Measurements from ENCODE around the gene CPLX1. TPM values are rescaled to one million over a fixed set of nuclear protein-coding genes. Genes with fewer than 3 reads are reported as not detected.

The CPLX1 gene
- polyA plus RNA-seq, 1 donor (not counting 4 experiments of a cell fraction or from before 2014, with no cell fraction given): 0.04 TPM

DNA sequence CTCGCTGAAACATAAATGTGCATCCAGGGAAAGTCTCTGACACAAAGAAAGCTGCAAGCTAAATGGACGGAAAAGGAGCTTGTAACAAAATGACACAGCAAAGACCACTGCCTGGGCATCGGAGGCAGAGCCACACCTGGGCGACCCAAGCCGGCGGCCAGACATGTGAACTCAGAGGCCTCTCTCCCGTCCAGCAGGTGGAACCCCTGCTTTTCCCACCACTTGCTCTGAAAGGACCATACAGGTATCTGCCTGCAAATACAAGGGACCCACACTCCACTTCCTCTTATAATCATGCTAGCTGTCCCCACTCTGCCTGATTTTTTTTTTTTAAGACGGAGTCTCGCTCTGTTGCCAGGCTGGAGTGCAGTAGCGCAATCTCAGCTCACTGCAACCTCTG, 12.0 kb downstream of the CPLX1 start:
- TF ChIP-seq, protein P1, sequence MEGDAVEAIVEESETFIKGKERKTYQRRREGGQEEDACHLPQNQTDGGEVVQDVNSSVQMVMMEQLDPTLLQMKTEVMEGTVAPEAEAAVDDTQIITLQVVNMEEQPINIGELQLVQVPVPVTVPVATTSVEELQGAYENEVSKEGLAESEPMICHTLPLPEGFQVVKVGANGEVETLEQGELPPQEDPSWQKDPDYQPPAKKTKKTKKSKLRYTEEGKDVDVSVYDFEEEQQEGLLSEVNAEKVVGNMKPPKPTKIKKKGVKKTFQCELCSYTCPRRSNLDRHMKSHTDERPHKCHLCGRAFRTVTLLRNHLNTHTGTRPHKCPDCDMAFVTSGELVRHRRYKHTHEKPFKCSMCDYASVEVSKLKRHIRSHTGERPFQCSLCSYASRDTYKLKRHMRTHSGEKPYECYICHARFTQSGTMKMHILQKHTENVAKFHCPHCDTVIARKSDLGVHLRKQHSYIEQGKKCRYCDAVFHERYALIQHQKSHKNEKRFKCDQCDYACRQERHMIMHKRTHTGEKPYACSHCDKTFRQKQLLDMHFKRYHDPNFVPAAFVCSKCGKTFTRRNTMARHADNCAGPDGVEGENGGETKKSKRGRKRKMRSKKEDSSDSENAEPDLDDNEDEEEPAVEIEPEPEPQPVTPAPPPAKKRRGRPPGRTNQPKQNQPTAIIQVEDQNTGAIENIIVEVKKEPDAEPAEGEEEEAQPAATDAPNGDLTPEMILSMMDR (optimal IDR thresholded peaks at IDR 0.05 in 1 of 3, IDR thresholded peaks at IDR 0.05 in 1 of 3, conservative IDR thresholded peaks at IDR 0.05 in 1 of 3; ENCODE audit: extremely low read depth in 1 of 3, insufficient read depth in 2 of 3, low read length in 3 of 3): peak in 1 of 3 experiments; percentile 10
- TF ChIP-seq EZH2 (IDR thresholded peaks at IDR 0.05; ENCODE audit: low read length): no peak
- Histone ChIP-seq H3K27ac (ENCODE audit: control insufficient read depth, insufficient read depth, low read length) (no peak overlapping the region), H3K79me2 (ENCODE audit: control insufficient read depth, insufficient read depth, low read length) (no peaks in the 10 kb centered on the region), H3K9ac (ENCODE audit: control insufficient read depth, extremely low read depth, insufficient read depth, low read length) (no peak overlapping the region), H3K27me3 (ENCODE audit: control insufficient read depth, extremely low read depth, insufficient read depth, low read length) (peaks cover 28% of the 10 kb centered on the region), H3K9me1 (ENCODE audit: control insufficient read depth, extremely low read depth, insufficient read depth, low read length) (no peaks in the 10 kb centered on the region), H4K20me1 (ENCODE audit: control insufficient read depth, extremely low read depth, insufficient read depth, low read length) (no peaks in the 10 kb centered on the region), H3K9me3 (ENCODE audit: control insufficient read depth, low read depth, low read length) (no peaks in the 10 kb centered on the region), H3K36me3 (ENCODE audit: control insufficient read depth in 2 of 2, extremely low read depth in 1 of 2, insufficient read depth in 2 of 2, low read length in 2 of 2) (no peaks in the 10 kb centered on the region), H3K4me3 (ENCODE audit: control insufficient read depth in 2 of 3, extremely low read depth in 1 of 3, insufficient read depth in 2 of 3, low read depth in 1 of 3, low read length in 3 of 3) (no peak overlapping the region), H3K4me2 (ENCODE audit: control insufficient read depth, extremely low read depth, insufficient read depth, low read depth, low read length) (no peak overlapping the region), H3K4me1 (ENCODE audit: control insufficient read depth, extremely low read depth, insufficient read depth, low read length) (no peaks in the 10 kb centered on the region), H2AFZ (ENCODE audit: control insufficient read depth, low read length) (no peak overlapping the region)
- no peak for DNase-seq (ENCODE audit: low read depth, low spot score)
- dilution Hi-C loops (cut with MboI; ENCODE audit: extremely low pct_ligation_motif_present, low sequenced_read_pairs): no loop called here
- no peak for FAIRE-seq

DNA sequence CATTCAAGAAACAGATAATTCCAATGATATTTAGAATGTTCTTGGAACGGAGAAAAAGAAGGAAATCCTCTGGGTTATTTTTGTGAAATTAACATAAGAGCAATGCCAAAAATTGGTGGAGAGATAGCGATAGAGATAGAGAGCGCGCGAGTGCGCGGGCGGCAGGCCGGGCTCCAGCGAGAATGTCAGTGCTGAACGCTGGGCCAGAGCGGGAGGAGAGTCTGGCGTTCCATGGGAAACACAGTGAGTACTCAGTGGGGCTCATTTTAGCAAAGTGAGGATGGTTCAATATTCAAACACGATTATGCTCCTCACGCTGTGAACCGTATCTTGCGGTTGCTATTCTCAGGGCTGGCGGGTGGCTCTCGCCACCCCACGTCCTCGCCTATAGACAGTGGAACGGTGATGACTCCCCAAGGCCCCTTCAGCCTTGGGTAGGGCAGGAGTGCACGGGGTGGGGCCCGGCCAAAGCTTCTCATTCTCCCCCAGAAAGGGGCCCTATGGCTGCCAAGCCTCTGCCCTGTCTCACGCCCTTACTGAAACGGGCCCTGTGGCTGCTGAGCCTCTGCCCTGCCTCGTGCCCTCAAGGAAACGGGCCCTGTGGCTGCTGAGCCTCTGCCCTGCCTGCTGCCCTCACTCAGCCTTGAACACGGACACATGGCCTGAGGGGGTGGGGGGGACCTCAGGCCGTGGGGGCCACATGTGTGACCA, 16.9 kb downstream of the CPLX1 start:
- Histone ChIP-seq H3K4me2 (ENCODE audit: control insufficient read depth, extremely low read depth, insufficient read depth, low read depth, low read length) (no peak overlapping the region), H3K9me3 (ENCODE audit: control insufficient read depth, low read depth, low read length) (no peaks in the 10 kb centered on the region), H2AFZ (ENCODE audit: control insufficient read depth, low read length) (no peak overlapping the region), H4K20me1 (ENCODE audit: control insufficient read depth, extremely low read depth, insufficient read depth, low read length) (no peaks in the 10 kb centered on the region), H3K4me3 (ENCODE audit: control insufficient read depth in 2 of 3, extremely low read depth in 1 of 3, insufficient read depth in 2 of 3, low read depth in 1 of 3, low read length in 3 of 3) (no peak overlapping the region), H3K4me1 (ENCODE audit: control insufficient read depth, extremely low read depth, insufficient read depth, low read length) (no peaks in the 10 kb centered on the region), H3K79me2 (ENCODE audit: control insufficient read depth, insufficient read depth, low read length) (no peaks in the 10 kb centered on the region), H3K27me3 (ENCODE audit: control insufficient read depth, extremely low read depth, insufficient read depth, low read length) (peaks cover 14% of the 10 kb centered on the region), H3K9me1 (ENCODE audit: control insufficient read depth, extremely low read depth, insufficient read depth, low read length) (no peaks in the 10 kb centered on the region), H3K36me3 (ENCODE audit: control insufficient read depth in 2 of 2, extremely low read depth in 1 of 2, insufficient read depth in 2 of 2, low read length in 2 of 2) (no peaks in the 10 kb centered on the region), H3K27ac (ENCODE audit: control insufficient read depth, insufficient read depth, low read length) (no peak overlapping the region), H3K9ac (ENCODE audit: control insufficient read depth, extremely low read depth, insufficient read depth, low read length) (no peak overlapping the region)
- DNase-seq (ENCODE audit: low read depth, low spot score) (no peak), FAIRE-seq (no peak)
- TF ChIP-seq, protein P1 (optimal IDR thresholded peaks at IDR 0.05 in 1 of 3, IDR thresholded peaks at IDR 0.05 in 1 of 3, conservative IDR thresholded peaks at IDR 0.05 in 1 of 3; ENCODE audit: extremely low read depth in 1 of 3, insufficient read depth in 2 of 3, low read length in 3 of 3): no peak
- TF ChIP-seq EZH2 (IDR thresholded peaks at IDR 0.05; ENCODE audit: low read length): no peak
- dilution Hi-C loops (cut with MboI; ENCODE audit: extremely low pct_ligation_motif_present, low sequenced_read_pairs): no loop called here

Measured in keratinocyte (primary cell).